GM10248 (cell line): ENCODE data around the gene ADCY1.

Experiments used
- CTCF ChIA-PET: fragments of 300-600 bp; sonication (Branson Sonifier 250); formaldehyde crosslinking; extraction: SDS; loops from one replicate; lab custom pipeline; 2021; ENCODE audit warnings: antibody characterized with exemption; lab: Yijun Ruan, JAX
- POLR2A ChIA-PET: fragments of 350-650 bp; sonication (Branson Sonifier 250); formaldehyde crosslinking; extraction: SDS; loops from one replicate; lab custom pipeline; 2020; ENCODE audit warnings: antibody characterized with exemption; lab: Yijun Ruan, JAX
- DNase-seq: peaks from one replicate; pipeline ENCODE4 v3.0.0; 2012; ENCODE audit errors: extremely low spot score
- TF ChIP-seq, protein P1 (sequence below): IDR thresholded peaks from 2 replicates; pipeline ENCODE4 v1.5.1; 2012; ENCODE audit warnings: mild to moderate bottlenecking, low read depth; ENCODE audit errors: extremely low read depth, missing control alignments, control extremely low read depth

The ADCY1 gene

GRCh38 chr7:45568536-45569289 lies 5.5 kb upstream of the ADCY1 start:
- TF ChIP-seq, protein P1, sequence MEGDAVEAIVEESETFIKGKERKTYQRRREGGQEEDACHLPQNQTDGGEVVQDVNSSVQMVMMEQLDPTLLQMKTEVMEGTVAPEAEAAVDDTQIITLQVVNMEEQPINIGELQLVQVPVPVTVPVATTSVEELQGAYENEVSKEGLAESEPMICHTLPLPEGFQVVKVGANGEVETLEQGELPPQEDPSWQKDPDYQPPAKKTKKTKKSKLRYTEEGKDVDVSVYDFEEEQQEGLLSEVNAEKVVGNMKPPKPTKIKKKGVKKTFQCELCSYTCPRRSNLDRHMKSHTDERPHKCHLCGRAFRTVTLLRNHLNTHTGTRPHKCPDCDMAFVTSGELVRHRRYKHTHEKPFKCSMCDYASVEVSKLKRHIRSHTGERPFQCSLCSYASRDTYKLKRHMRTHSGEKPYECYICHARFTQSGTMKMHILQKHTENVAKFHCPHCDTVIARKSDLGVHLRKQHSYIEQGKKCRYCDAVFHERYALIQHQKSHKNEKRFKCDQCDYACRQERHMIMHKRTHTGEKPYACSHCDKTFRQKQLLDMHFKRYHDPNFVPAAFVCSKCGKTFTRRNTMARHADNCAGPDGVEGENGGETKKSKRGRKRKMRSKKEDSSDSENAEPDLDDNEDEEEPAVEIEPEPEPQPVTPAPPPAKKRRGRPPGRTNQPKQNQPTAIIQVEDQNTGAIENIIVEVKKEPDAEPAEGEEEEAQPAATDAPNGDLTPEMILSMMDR, result no peak
- POLR2A ChIA-PET, result no interaction called here
- CTCF ChIA-PET, result no interaction called here
- DNase-seq, result no peak

- CTCF ChIA-PET, result no interaction called here
- no peak for DNase-seq
- POLR2A ChIA-PET, result no interaction called here
- TF ChIP-seq, protein P1, result no peak
Measured at GRCh38 chr7:45569290-45569685, 4.9 kb upstream of the ADCY1 start.

DNA sequence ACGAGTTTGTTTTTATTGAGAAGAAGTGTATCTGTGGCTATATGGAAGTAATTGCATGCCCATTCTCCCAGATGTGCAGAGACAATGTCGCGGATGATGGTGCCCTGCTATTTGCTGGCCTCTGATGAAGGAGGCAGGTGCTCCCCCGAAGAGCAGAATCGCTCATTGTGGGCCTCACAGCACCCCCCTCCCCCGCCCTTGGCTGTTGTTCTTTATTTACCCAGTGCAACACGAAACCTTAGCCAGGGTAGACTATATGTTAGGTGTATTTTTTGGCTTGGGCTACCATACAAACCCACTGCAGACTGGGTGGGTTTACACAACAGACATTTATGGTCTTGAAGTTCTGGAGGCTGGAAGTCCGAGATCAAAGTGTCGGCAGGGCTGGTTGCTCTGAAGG lies 3.4 kb upstream of the ADCY1 start:
- CTCF ChIA-PET, result no interaction called here
- POLR2A ChIA-PET, result no interaction called here
- DNase-seq, result no peak
- TF ChIP-seq, protein P1, result no peak

- TF ChIP-seq, protein P1, result no peak
- no peak for DNase-seq
- CTCF ChIA-PET, result no interaction called here
- POLR2A ChIA-PET, result no interaction called here
Measured at GRCh38 chr7:45573204-45573603, 964 bp upstream of the ADCY1 start.

DNA sequence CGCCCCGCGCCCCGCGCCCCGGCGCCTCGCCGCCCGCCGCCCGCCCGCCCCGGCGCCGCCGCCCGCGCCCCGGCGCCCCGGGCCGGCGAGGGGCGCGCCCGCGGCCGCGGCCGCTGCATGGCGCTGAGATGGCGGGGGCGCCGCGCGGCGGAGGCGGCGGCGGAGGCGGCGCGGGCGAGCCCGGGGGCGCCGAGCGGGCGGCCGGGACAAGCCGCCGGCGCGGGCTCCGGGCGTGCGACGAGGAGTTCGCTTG lies 174 bp downstream of the ADCY1 start:
- ChIA-PET POLR2A (no interaction called here), CTCF (no interaction called here)
- TF ChIP-seq, protein P1, result no peak
- DNase-seq, result no peak

- POLR2A ChIA-PET, result no interaction called here
- peak; percentile 55 for DNase-seq
- TF ChIP-seq, protein P1, result no peak
- CTCF ChIA-PET, result no interaction called here
Measured at GRCh38 chr7:45574669-45575500, 717 bp downstream of the ADCY1 start.
